Ishikawa (cell line): ENCODE measurements around the gene PCMTD2.

ENCODE experiments used
- CEBPB ChIP-seq: IDR thresholded peaks from 2 replicates; pipeline ENCODE4 v1.6.1; 2012
- CREB1 ChIP-seq: IDR thresholded peaks from 2 replicates; pipeline ENCODE4 v1.6.1; 2012; ENCODE audit warnings: low read depth
- EGR1 ChIP-seq: IDR thresholded peaks from 2 replicates; pipeline ENCODE4 v1.6.1; 2012
- EP300 ChIP-seq: IDR thresholded peaks from 2 replicates; pipeline ENCODE4 v1.6.1; 2012; ENCODE audit warnings: borderline replicate concordance
- FOXM1 ChIP-seq: IDR thresholded peaks from 2 replicates; pipeline ENCODE4 v1.6.1; 2012; ENCODE audit warnings: low read depth, borderline replicate concordance
- MAX ChIP-seq: IDR thresholded peaks from 2 replicates; pipeline ENCODE4 v1.6.1; 2012
- NFIC ChIP-seq: IDR thresholded peaks from 2 replicates; pipeline ENCODE4 v1.6.1; 2012
- RAD21 ChIP-seq: IDR thresholded peaks from 2 replicates; pipeline ENCODE4 v1.6.1; 2012; ENCODE audit warnings: low read depth
- REST ChIP-seq: IDR thresholded peaks from 2 replicates; pipeline ENCODE4 v1.6.1; 2012; ENCODE audit warnings: low read depth, mild to moderate bottlenecking
- TAF1 ChIP-seq: IDR thresholded peaks from 2 replicates; pipeline ENCODE4 v1.6.1; 2012; ENCODE audit warnings: low read depth, mild to moderate bottlenecking
- TCF12 ChIP-seq: IDR thresholded peaks from 2 replicates; pipeline ENCODE4 v1.6.1; 2012; ENCODE audit warnings: low read depth
- TEAD4 ChIP-seq: IDR thresholded peaks from 2 replicates; pipeline ENCODE4 v1.6.1; 2012
- USF1 ChIP-seq: IDR thresholded peaks from 2 replicates; pipeline ENCODE4 v1.6.1; 2012
- YY1 ChIP-seq: IDR thresholded peaks from 2 replicates; pipeline ENCODE4 v1.6.1; 2012; ENCODE audit warnings: low read depth
- ZBTB7A ChIP-seq: IDR thresholded peaks from 2 replicates; pipeline ENCODE4 v1.6.1; 2012; ENCODE audit warnings: low read depth

PCMTD2 gene

GRCh38 chr20:64216910-64217309, 38.6 kb upstream of the PCMTD2 start:
- TF ChIP-seq EP300 (no peak), TAF1 (no peak), FOXM1 (no peak), EGR1 (no peak), REST (no peak), MAX (no peak), NFIC (no peak), YY1 (no peak), CREB1 (no peak)

GRCh38 chr20:64217539-64218221, 37.9 kb upstream of the PCMTD2 start:
- TF ChIP-seq FOXM1: no peak

GRCh38 chr20:64219202-64219601, 36.3 kb upstream of the PCMTD2 start:
- no peak for TF ChIP-seq EGR1
- no peak for TF ChIP-seq MAX
- TF ChIP-seq USF1: no peak
- TF ChIP-seq TAF1: no peak
- no peak for TF ChIP-seq TEAD4
- no peak for TF ChIP-seq TCF12
- no peak for TF ChIP-seq RAD21
- TF ChIP-seq YY1: no peak
- no peak for TF ChIP-seq FOXM1
- no peak for TF ChIP-seq NFIC
- TF ChIP-seq ZBTB7A: no peak
- TF ChIP-seq CEBPB: no peak
- TF ChIP-seq CREB1: no peak
- no peak for TF ChIP-seq REST
- TF ChIP-seq EP300: no peak

- TF ChIP-seq EGR1: no peak
- no peak for TF ChIP-seq REST
- no peak for TF ChIP-seq MAX
- no peak for TF ChIP-seq NFIC
- TF ChIP-seq CEBPB: no peak
- no peak for TF ChIP-seq TAF1
- TF ChIP-seq YY1: no peak
- no peak for TF ChIP-seq CREB1
- TF ChIP-seq TCF12: no peak
- no peak for TF ChIP-seq FOXM1
- no peak for TF ChIP-seq EP300
- no peak for TF ChIP-seq USF1
- TF ChIP-seq ZBTB7A: no peak
- no peak for TF ChIP-seq TEAD4
- no peak for TF ChIP-seq RAD21
Observed at GRCh38 chr20:64219730-64220129, 35.8 kb upstream of the PCMTD2 start.

GRCh38 chr20:64220420-64220819, 35.1 kb upstream of the PCMTD2 start:
- TF ChIP-seq EP300 (no peak), USF1 (no peak)
